ENCODE measurements around the gene ALK. TPM values are rescaled to one million over a fixed set of nuclear protein-coding genes. Genes with fewer than 3 reads are reported as not detected.

The ALK gene
- total RNA-seq, 2 donors from 2014 or later, result 0.16 to 0.26 TPM

GRCh38 chr2:29587402-29588190 lies 333.8 kb downstream of the ALK start:
- TF ChIP-seq, protein P1, sequence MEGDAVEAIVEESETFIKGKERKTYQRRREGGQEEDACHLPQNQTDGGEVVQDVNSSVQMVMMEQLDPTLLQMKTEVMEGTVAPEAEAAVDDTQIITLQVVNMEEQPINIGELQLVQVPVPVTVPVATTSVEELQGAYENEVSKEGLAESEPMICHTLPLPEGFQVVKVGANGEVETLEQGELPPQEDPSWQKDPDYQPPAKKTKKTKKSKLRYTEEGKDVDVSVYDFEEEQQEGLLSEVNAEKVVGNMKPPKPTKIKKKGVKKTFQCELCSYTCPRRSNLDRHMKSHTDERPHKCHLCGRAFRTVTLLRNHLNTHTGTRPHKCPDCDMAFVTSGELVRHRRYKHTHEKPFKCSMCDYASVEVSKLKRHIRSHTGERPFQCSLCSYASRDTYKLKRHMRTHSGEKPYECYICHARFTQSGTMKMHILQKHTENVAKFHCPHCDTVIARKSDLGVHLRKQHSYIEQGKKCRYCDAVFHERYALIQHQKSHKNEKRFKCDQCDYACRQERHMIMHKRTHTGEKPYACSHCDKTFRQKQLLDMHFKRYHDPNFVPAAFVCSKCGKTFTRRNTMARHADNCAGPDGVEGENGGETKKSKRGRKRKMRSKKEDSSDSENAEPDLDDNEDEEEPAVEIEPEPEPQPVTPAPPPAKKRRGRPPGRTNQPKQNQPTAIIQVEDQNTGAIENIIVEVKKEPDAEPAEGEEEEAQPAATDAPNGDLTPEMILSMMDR (IDR thresholded peaks at IDR 0.05), result no peak
- Histone ChIP-seq H3K4me1 (no peaks in the 10 kb centered on the region), H3K27me3 (no peaks in the 10 kb centered on the region), H3K4me3 (no peak overlapping the region), H3K36me3 (no peaks in the 10 kb centered on the region), H3K27ac (no peak overlapping the region), H3K9me3 (no peaks in the 10 kb centered on the region)
- no peak for DNase-seq (ENCODE audit: low spot score)

DNA sequence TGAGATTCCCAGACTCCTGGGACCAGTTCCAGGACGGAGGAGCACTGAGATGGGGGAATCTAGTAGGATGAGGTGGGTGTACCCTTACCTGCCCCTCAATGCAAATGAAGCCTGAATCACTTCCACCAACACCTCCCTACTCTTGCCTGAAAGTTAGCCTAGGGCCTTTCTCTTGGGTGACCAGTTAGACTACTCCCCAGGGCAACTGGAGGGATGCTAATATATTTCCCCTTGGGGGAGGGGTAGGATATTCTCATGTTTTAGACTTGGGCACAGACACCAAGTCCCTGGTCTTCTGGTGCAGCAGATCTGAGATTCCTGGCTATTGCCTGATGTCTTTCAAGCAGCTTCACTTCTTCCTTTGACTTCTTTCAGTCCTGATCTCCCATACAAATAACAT lies 334.5 kb downstream of the ALK start:
- H3K4me1 ChIP-seq, result no peaks in the 10 kb centered on the region
- H3K4me3 ChIP-seq, result no peak overlapping the region
- TF ChIP-seq, protein P1 (IDR thresholded peaks at IDR 0.05), result no peak
- no peaks in the 10 kb centered on the region for H3K36me3 ChIP-seq
- H3K27ac ChIP-seq, result no peak overlapping the region
- H3K27me3 ChIP-seq, result no peaks in the 10 kb centered on the region
- DNase-seq (ENCODE audit: low spot score), result no peak
- H3K9me3 ChIP-seq, result no peaks in the 10 kb centered on the region

DNA sequence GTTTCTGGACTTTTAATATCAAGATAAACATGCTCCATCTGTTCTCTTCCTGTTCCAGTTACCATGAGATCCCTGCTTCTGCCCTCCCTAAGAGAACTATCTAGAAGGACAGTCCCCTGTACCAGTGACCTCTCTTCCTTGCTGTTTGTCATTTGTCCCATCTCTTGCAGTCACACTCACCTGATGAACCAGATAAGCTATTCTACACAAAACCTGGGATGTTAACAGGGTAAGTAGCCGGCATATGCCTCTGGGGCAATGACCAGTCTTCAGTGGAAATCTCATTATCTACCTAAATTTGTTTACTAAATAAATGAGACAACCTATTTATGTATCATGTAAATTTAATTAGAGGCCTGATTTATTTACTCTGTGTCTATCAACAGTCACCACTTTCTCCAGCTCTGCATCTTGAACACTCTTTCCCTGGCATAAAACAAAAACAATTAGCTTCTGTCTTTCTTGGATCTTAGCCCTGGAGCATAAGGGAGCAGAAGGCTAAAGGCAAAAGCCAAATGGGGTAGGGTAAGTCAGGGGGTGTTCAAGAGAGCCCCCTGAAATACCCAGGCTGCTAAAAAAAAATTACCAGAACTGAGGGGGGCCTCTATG lies 337.7 kb downstream of the ALK start:
- Histone ChIP-seq H3K4me3 (no peak overlapping the region), H3K27ac (no peak overlapping the region), H3K27me3 (no peaks in the 10 kb centered on the region), H3K36me3 (no peaks in the 10 kb centered on the region), H3K4me1 (no peaks in the 10 kb centered on the region), H3K9me3 (no peaks in the 10 kb centered on the region)
- TF ChIP-seq, protein P1 (IDR thresholded peaks at IDR 0.05), result no peak
- DNase-seq (ENCODE audit: low spot score), result no peak

DNA sequence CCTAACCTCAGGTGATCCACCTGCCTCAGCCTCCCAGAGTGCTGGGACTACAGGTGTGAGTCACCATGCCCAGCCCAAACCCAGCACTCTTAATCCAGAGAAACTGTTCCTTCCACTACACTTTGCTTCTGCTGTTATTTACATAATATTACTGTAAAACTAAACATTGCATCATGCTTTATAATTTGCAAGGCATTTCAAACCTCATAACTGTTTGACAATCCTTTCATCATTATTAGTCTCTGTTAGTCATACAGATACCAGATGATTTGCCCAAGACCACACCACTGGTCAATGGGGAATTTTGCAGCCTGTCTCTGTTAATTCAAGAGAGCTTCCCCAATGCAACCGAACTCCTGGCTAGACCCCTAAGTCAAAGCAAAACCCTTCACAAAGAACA lies 338.3 kb downstream of the ALK start:
- H3K27ac ChIP-seq, result no peak overlapping the region
- DNase-seq (ENCODE audit: low spot score), result no peak
- TF ChIP-seq, protein P1 (IDR thresholded peaks at IDR 0.05), result no peak
- no peaks in the 10 kb centered on the region for H3K9me3 ChIP-seq
- H3K27me3 ChIP-seq, result no peaks in the 10 kb centered on the region
- no peaks in the 10 kb centered on the region for H3K36me3 ChIP-seq
- H3K4me1 ChIP-seq, result no peaks in the 10 kb centered on the region
- no peak overlapping the region for H3K4me3 ChIP-seq

DNA sequence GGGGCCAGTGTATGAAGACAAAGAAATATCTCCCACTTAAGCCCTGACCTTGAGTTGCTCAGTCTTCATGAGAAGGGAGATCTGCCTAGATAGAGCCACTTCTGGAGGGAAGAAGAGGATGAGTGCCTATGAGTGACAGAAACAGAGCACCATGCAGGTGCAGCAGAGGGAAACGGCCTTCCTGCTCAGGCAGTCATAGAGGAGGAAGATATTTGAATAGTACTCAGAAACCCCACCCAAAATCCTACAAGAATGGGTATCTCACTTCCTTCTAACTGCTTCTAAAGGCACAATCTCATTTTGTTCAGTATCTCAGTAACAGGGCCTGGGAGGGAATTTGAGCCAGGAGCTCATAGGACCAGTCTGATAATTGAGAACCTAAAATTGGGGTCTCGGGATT lies 339.3 kb downstream of the ALK start:
- Histone ChIP-seq H3K27me3 (no peaks in the 10 kb centered on the region), H3K36me3 (no peaks in the 10 kb centered on the region), H3K4me1 (no peaks in the 10 kb centered on the region), H3K4me3 (no peak overlapping the region), H3K27ac (no peak overlapping the region), H3K9me3 (no peaks in the 10 kb centered on the region)
- TF ChIP-seq, protein P1 (IDR thresholded peaks at IDR 0.05), result no peak
- no peak for DNase-seq (ENCODE audit: low spot score)

Data from right atrium auricular region (tissue), 2 donors.